GM18519 (cell line): ENCODE measurements around the gene GYG2.
"Not testable (repeated sequence)": the region's sequence is repeated elsewhere in the genome, so short reads cannot be mapped to it uniquely, and the experiment has no call there.

ENCODE experiments used
- ATAC-seq: cut with Tn5 transposase; IDR thresholded peaks from one replicate; pipeline ENCODE4 v1.9.1; 2021; ENCODE audit warnings: mild to moderate bottlenecking, moderate library complexity; ENCODE audit not compliant: unreplicated experiment, low FRiP score

The GYG2 gene

DNA sequence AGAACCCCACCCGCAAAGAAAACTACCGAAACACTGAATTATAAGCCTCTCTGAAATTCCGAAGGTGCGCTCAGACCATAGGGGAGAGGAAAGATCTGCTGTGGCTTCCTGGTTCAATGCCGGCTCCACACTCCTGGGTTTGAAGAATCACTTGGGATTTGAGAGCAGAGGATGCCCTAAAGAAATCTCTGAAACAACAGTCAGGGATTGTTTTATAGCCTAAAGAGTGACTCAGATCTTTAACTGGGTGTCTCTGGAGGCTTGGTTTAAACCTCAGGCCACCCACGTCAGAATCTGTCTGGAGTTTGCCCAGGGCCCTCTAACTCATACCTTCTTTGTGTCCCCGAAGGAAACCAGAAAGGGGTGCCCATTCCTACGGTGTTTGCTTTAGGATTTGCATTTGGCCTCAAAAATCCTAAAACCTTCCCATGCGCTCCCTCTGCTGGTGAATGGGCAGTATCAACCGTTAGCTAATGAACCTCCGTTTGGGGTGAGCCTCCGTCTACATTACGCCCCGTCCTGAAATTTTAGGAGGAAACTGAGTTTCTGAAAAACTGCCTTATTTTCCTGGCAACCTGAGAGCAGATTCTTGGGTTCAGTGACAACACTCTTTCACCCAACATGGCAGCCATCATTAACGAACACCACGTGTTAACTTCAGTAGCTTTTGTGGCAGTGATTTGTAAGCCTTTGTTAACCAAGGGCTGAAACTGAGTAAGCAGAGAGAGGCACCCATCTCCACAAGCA, 16.4 kb upstream of the GYG2 start:
- ATAC-seq, result not testable (repeated sequence)

DNA sequence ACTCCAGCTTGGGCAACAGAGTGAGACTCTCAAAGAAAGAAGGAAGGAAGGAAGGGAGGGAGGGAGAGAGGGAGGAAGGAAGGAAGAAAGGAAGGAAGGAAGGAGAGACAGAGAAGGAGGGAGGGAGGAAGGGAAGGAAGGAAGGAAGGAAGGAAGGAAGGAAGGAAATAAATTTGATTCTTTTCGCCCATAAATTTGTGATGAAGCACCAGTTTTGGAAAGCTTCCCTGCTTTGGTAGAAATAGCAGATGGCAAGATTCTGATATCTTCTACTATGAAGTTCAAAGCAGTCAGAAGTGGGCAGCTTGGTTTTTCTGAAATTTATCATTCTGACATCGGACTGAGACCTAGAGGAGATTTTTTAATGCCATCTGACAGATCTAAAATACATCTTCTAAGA, 11.7 kb upstream of the GYG2 start:
- ATAC-seq, result no peak

DNA sequence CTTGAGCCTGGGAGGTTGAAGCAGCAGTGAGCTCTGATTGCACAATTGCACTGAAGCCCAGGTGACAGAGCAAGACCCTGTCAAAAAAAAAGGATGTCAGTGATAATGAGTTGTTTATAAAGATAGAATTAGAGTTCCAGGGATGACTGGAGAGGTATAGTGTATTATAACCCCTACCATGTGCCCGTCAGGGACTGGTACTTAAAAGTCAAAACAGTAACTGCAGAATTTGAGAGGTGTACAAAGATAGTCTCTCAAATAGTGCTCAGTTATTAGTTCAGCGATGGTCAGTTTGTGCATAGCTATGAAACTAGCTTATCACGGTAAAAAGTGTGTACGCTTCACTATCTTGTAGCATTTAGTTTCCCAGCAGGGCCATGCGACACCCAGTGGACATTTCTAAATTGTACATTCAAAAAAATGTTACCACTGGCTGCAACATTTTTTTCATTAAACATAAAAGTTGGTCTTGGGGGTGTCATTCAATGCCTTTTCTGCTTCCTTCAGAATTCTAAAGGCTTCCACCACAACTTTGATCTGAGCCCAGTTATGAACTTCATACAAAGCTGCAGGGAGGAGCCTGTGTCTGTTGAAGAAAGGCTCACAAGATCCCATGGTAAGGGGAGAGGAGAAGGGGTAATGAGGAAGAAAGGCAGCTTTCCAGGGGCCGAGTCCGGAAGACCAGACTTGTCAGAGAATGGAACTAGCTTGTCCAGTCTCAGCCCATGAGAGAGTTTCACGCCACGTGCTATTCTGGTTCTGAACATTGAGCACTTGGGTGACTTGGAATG, 9.2 kb upstream of the GYG2 start:
- no peak for ATAC-seq

DNA sequence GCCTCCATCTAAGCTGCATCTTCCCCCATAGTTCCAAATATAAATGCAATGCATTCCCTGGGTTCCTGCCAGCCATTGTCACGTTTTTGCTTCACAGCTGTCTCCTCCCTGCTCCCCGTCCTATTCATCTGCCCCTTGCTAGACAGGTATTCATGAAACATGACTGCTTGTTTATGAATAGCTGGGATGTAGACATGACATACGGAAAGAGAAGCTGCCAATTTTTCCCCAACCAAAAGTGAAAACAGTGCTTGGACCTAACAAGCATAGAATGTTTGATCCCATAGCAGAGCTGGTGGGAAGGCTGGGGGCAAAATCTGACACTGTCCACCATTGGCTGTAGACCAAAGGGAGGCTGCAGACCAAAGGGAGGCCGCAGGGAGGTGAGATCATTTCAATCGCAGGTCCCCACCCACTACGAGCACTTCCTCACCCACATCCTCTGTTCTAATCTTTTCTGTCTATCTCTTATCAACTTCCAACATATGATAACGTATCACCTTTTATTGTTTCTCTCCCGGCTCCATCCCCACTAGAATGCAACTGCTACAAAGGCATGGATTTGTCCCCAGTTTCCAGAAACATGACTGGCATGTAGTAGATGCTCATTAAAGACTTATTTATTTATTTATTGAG, 8.5 kb upstream of the GYG2 start:
- no peak for ATAC-seq

- no peak for ATAC-seq
These were observed 4.8 kb upstream of the GYG2 start for GRCh38 chrX:2823795-2824386.

DNA sequence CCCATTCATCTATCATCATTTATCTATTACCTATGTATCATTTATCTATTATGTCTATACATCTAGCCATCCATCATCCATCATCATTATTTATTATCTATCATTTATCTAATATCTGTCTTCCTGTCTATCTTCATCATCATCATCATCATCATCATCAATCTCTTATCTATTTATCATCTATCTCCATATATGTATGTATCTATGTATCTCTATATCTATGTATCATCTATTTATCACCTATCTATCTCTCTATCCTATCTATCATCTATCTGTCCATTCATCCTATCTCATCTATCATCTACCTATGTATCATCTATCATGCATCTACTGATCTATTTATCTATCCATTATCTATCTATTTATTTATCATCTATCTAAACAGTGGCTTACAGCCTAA, 3.8 kb upstream of the GYG2 start:
- no peak for ATAC-seq

GRCh38 chrX:2828959-2829411, 255 bp downstream of the GYG2 start:
- no peak for ATAC-seq

- no peak for ATAC-seq
These were observed 928 bp downstream of the GYG2 start for GRCh38 chrX:2829469-2830246.

DNA sequence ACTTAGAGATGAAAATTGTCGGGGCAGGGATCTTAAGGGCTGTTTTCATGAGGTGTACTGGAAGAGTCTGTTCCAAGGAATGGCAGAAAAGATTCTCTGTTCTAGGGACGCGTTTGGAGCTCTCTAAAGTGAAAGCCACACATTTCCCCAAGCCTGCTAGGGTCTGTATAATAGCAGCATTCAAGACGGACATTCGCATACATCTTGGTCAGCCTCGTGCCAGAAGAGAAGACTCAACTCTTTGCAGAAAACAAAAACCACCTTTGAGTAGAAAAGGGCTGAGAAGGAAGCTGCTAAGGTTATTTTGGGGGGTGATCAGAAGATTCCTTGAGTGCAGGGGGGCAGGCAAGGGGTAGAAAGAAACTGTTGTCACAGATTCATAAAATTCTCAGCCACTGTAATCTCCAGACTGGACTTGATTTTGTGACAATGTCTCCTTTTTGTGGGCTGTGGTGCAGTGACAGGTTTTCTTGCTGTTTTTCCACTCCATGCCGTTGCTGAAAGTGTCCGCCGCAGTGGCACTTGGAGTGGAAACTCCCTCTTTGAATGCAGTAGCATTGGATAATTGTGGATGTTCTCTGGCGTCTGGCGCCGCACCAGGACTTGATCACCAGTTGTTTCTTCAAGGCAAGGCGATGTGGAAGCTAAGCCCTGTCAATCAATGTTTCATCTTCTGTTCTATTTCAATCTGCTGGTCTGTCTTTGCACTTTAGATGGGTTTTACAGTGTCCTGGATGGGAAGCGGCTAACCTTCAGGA, 2.9 kb downstream of the GYG2 start:
- no peak for ATAC-seq

DNA sequence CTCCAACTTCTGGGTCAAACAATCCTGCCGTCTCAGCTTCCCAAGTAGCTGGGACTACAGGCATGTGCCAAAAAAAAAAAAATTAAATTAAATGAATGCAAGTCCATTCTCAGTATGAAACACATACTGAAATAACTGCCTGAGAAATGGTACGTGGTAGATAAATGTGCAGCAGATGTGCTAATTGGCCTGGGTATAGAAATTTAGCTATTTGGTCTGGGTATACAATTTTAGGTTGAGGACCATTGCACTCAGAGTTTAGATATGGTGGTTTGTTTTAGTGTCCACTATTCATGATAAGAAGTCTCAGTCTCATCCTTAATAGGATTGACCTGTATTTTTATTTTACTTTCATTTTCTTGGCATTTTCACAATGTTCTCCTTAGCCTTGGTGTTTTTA, 9.2 kb downstream of the GYG2 start:
- no peak for ATAC-seq

- no peak for ATAC-seq
These were observed 12.2 kb downstream of the GYG2 start for GRCh38 chrX:2840961-2841360.

DNA sequence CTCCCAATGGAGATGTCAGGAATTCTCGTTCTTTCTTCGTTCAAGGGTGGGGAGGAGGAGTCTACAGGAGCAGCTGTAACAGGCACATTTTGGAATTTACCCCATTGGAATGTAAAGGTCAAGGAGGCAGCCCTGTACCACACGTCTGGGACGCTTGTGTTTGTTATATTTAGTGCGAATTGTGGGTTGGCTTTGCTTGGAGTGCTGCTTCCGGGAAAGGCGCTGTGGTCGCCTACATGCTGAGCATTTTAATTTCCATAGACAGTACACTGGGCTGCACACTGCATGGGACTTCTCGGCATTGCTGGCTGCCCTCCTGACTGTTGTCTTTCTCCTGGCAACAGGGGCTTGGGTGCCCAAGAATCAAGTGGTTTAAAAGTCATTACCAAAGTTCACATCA, 12.8 kb downstream of the GYG2 start:
- no peak for ATAC-seq

DNA sequence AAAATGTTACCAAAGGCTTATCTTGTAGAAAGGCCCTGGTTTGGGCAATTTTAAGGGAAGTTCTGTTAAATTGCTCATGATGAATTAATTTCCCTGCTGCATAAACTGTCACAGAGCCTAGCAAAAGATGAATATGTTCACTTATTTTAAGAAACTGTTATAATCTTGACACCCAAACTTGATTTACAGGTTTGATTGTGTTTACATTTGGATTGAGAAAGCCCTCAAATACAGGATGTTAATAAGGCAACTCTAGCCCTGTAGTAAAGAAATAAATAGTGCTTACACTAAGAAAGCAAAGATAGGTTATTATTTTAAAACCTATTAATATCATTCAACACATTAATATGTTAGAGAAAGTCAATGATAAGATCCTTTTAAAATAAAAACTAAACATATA, 18.3 kb downstream of the GYG2 start:
- no peak for ATAC-seq

DNA sequence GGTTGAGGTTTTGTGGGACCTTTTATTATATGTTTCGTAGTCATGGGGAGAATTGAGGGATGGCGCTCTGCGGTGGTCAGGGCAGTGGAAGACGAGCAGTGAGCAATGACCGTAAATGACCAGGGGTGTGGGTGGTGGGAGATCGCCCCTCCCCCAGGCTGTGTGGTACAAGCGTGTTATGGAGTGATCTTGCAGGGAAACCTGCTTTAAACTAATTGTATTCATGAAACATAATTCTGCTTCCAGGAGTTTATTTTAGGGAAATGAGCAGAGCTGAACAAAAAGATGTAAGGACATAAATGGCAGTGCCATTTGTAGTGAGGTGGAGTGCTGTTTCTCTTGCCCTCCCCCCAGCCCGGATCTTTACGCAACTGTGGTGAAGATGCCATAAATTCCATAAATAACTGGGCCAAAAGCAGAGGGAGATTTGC, 20.2 kb downstream of the GYG2 start:
- no peak for ATAC-seq

DNA sequence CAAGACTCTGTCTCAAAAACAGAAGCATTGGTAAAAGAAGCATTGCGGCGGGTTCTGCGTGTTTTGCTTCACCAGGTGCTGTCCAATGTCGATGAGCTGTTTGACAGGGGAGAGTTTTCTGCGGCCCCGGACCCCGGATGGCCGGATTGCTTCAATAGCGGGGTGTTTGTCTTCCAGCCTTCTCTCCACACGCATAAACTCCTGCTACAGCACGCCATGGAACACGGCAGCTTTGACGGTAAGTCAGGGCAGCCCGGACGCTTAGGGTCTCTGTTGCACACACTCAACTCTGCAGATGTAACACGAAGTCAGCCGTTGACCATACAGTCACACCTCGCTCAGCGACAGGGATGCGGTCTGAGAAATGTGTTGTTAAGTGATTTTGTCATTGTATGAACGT, 26.2 kb downstream of the GYG2 start:
- ATAC-seq, result no peak

DNA sequence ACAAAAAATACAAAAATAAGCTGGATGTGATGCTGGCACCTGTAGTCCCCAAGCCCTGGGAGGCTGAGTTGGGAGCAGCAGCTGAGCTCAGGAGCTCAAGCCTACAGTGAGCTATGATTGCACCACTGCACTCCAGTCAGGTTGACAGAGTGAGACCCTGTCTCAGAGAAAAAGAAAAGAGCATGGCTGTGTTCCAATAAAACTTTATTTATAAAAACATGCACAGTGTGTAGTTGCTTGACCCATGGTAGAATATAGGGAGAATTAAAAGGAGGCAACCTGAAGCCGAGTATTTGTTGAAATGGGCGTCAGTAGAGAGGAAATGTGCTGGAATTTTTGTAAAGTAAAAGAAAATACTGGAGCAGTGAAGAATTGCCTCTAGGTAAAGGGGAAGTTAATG, 27.0 kb downstream of the GYG2 start:
- no peak for ATAC-seq

DNA sequence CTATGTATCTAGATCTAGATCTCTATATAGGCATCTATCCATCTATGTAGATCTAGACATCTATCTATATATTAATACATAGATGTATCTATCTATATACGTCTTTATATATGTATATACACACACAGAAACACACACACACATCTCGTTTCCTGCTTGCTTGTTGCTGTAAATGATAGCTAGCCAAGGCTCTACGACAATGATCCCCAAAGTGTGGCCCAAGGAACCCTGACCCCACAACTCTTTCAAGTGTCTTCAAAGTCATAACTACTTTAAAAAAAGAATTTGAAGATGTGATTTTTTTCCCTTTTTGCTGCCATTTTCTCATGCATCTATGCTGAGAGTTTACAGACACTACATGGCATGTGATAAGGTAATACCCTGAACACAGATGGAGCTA, 28.8 kb downstream of the GYG2 start:
- no peak for ATAC-seq

- ATAC-seq, result no peak
These were observed 30.6 kb downstream of the GYG2 start for GRCh38 chrX:2859197-2859797.

DNA sequence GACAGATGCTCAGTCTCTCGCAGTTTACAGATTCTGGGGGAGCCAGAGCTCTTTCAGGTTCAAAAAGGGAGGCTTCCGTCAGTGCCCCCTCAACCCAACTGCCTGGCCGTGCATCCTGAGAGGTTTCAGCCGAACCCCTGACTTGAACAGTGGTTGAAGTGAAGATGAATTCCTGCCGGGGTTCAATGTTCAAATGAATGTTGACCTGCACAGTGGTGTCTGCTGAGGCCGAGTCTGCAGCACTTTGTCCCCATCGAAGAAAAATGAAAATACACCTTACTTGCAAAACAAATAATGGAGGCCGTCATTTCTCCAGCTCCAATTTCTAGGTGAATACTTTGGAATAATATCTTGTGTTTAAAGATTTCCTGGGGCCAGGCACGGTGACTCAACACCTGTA, 33.7 kb downstream of the GYG2 start:
- no peak for ATAC-seq
